ENCODE measurements around the gene SMIM35.

Gene SMIM35

GRCh38 chr11:117972629-117973502, 113.9 kb downstream of the SMIM35 start:
- no peak overlapping the region for H3K4me2 ChIP-seq (ENCODE audit: low read length)
- H3K36me3 ChIP-seq (ENCODE audit: control insufficient read depth, low read length) = peaks cover 8% of the 10 kb centered on the region; the same call in 1 of the 2 replicates
- H3K4me3 ChIP-seq (ENCODE audit: low read length) = no peak overlapping the region
- no peaks in the 10 kb centered on the region for H3K9me3 ChIP-seq (ENCODE audit: control insufficient read depth, insufficient read depth, low read length)
- no peaks in the 10 kb centered on the region for H3K79me2 ChIP-seq (ENCODE audit: control insufficient read depth, low read length)
- H3K4me1 ChIP-seq (ENCODE audit: control insufficient read depth, low read length) = peaks cover 35% of the 10 kb centered on the region
- TF ChIP-seq EZH2phosphoT487 (IDR thresholded peaks at IDR 0.05; ENCODE audit: borderline replicate concordance, low read length) = no peak
- TF ChIP-seq CTCF (IDR thresholded peaks at IDR 0.05; ENCODE audit: low read depth, low read length, poor library complexity, severe bottlenecking) = no peak
- H3K27ac ChIP-seq (ENCODE audit: low read depth, low read length) = no peak overlapping the region
- H3F3A ChIP-seq (ENCODE audit: control insufficient read depth, insufficient read depth) = no peaks in the 10 kb centered on the region
- H3K9me2 ChIP-seq (replicated peaks; ENCODE audit: control insufficient read depth, low read length) = no peaks in the 10 kb centered on the region
- H3K27me3 ChIP-seq (ENCODE audit: control insufficient read depth, low read length) = no peaks in the 10 kb centered on the region
- H4K20me1 ChIP-seq (ENCODE audit: control insufficient read depth, insufficient read depth, low read depth, low read length) = no peaks in the 10 kb centered on the region

- Histone ChIP-seq H3K27ac (ENCODE audit: low read depth, low read length) (no peak overlapping the region), H3K36me3 (ENCODE audit: control insufficient read depth, low read length) (peaks cover 4% of the 10 kb centered on the region; the same call in 1 of the 2 replicates), H3K4me3 (ENCODE audit: low read length) (no peak overlapping the region), H3K4me2 (ENCODE audit: low read length) (no peak overlapping the region), H4K20me1 (ENCODE audit: control insufficient read depth, insufficient read depth, low read depth, low read length) (no peaks in the 10 kb centered on the region), H3K9me3 (ENCODE audit: control insufficient read depth, insufficient read depth, low read length) (no peaks in the 10 kb centered on the region), H3K4me1 (ENCODE audit: control insufficient read depth, low read length) (peaks cover 28% of the 10 kb centered on the region), H3F3A (ENCODE audit: control insufficient read depth, insufficient read depth) (no peaks in the 10 kb centered on the region), H3K27me3 (ENCODE audit: control insufficient read depth, low read length) (no peaks in the 10 kb centered on the region), H3K79me2 (ENCODE audit: control insufficient read depth, low read length) (no peaks in the 10 kb centered on the region), H3K9me2 (replicated peaks; ENCODE audit: control insufficient read depth, low read length) (no peaks in the 10 kb centered on the region)
- TF ChIP-seq CTCF (IDR thresholded peaks at IDR 0.05; ENCODE audit: low read depth, low read length, poor library complexity, severe bottlenecking) = no peak
- no peak for TF ChIP-seq EZH2phosphoT487 (IDR thresholded peaks at IDR 0.05; ENCODE audit: borderline replicate concordance, low read length)
Observed at GRCh38 chr11:117972044-117972443, 114.7 kb downstream of the SMIM35 start.

GRCh38 chr11:117970400-117971024, 116.3 kb downstream of the SMIM35 start:
- H3K9me2 ChIP-seq (replicated peaks; ENCODE audit: control insufficient read depth, low read length) = no peaks in the 10 kb centered on the region
- H3K27ac ChIP-seq (ENCODE audit: low read depth, low read length) = no peak overlapping the region
- peak overlapping the region; percentile 33 for H3K4me3 ChIP-seq (ENCODE audit: low read length)
- H3K27me3 ChIP-seq (ENCODE audit: control insufficient read depth, low read length) = no peaks in the 10 kb centered on the region
- no peaks in the 10 kb centered on the region for H3K36me3 ChIP-seq (ENCODE audit: control insufficient read depth, low read length)
- H3K4me2 ChIP-seq (ENCODE audit: low read length) = peak overlapping the region; percentile 46
- no peaks in the 10 kb centered on the region for H4K20me1 ChIP-seq (ENCODE audit: control insufficient read depth, insufficient read depth, low read depth, low read length)
- TF ChIP-seq CTCF (IDR thresholded peaks at IDR 0.05; ENCODE audit: low read depth, low read length, poor library complexity, severe bottlenecking) = no peak
- no peak for TF ChIP-seq EZH2phosphoT487 (IDR thresholded peaks at IDR 0.05; ENCODE audit: borderline replicate concordance, low read length)
- H3K9me3 ChIP-seq (ENCODE audit: control insufficient read depth, insufficient read depth, low read length) = no peaks in the 10 kb centered on the region
- peaks cover 22% of the 10 kb centered on the region for H3K4me1 ChIP-seq (ENCODE audit: control insufficient read depth, low read length)
- no peaks in the 10 kb centered on the region for H3F3A ChIP-seq (ENCODE audit: control insufficient read depth, insufficient read depth)
- H3K79me2 ChIP-seq (ENCODE audit: control insufficient read depth, low read length) = no peaks in the 10 kb centered on the region

Measured in DOHH2 (cell line).